ENCODE measurements around the gene RNF43. TPM values are rescaled to one million over a fixed set of nuclear protein-coding genes. Genes with fewer than 3 reads are reported as not detected.

Gene RNF43
- total RNA-seq: under 1 TPM; 0.23 to 0.52 TPM

- DNase-seq: peak; percentile 90
- CTCF ChIA-PET: interaction anchor here (0.6 to 1.9 kb wide), 28 partner anchors 9 to 474 kb away, joined by 3 to 20 read pairs (median 4); partner anchors contain the start of gene SUPT4H1
- H3K36me3 Mint-ChIP-seq: no peaks in the 10 kb centered on the region
- H3K27me3 Mint-ChIP-seq: peaks cover 2% of the 10 kb centered on the region
- peaks cover 24% of the 10 kb centered on the region for H3K4me1 Mint-ChIP-seq
- ATAC-seq: peak; percentile 99
- H3K9me3 Mint-ChIP-seq (ENCODE audit: low read depth): no peaks in the 10 kb centered on the region
- H3K27ac Mint-ChIP-seq: no peak within 1 kb of the TSS
- H3K4me3 Mint-ChIP-seq: no peak within 1 kb of the TSS
Observed at GRCh38 chr17:58417300-58418092, at the start of gene RNF43. TSS of gene RNF43 (minus strand) at chr17:58417534. CDS start at chr17:58415577, 1,957 bp downstream.

- DNase-seq: no peak
- CTCF ChIA-PET: no interaction called here
- ATAC-seq: no peak
- Mint-ChIP-seq H3K27me3 (no peaks in the 10 kb centered on the region), H3K36me3 (peaks cover 2% of the 10 kb centered on the region), H3K4me1 (no peaks in the 10 kb centered on the region), H3K4me3 (no peak overlapping the region), H3K27ac (no peak overlapping the region), H3K9me3 (ENCODE audit: low read depth) (no peaks in the 10 kb centered on the region)
Observed at GRCh38 chr17:58455491-58455890, 38.2 kb upstream of the RNF43 start.

GRCh38 chr17:58452738-58453137 is 35.4 kb upstream of the RNF43 start:
- CTCF ChIA-PET: interaction anchor here (0.7 kb wide), 1 partner anchor 203 kb away, joined by 3 read pairs; no protein-coding TSS in a partner anchor
- Mint-ChIP-seq H3K36me3 (peaks cover 2% of the 10 kb centered on the region), H3K4me1 (no peaks in the 10 kb centered on the region), H3K4me3 (no peak overlapping the region), H3K9me3 (ENCODE audit: low read depth) (no peaks in the 10 kb centered on the region), H3K27ac (no peak overlapping the region), H3K27me3 (no peaks in the 10 kb centered on the region)
- ATAC-seq: no peak
- DNase-seq: no peak

- H3K27ac Mint-ChIP-seq: no peak overlapping the region
- CTCF ChIA-PET: interaction anchor here (0.8 to 3.6 kb wide), 12 partner anchors 9 to 247 kb away, joined by 3 to 25 read pairs (median 3); partner anchors contain the start of gene HSF5
- peaks cover 5% of the 10 kb centered on the region for H3K4me1 Mint-ChIP-seq
- no peaks in the 10 kb centered on the region for H3K27me3 Mint-ChIP-seq
- H3K36me3 Mint-ChIP-seq: no peaks in the 10 kb centered on the region
- no peak overlapping the region for H3K4me3 Mint-ChIP-seq
- no peaks in the 10 kb centered on the region for H3K9me3 Mint-ChIP-seq (ENCODE audit: low read depth)
- DNase-seq: peak; percentile 86
- peak; percentile 97 for ATAC-seq
Observed at GRCh38 chr17:58447039-58447975, 30.0 kb upstream of the RNF43 start.

- Mint-ChIP-seq H3K27ac (no peak overlapping the region), H3K36me3 (no peaks in the 10 kb centered on the region), H3K4me1 (peaks cover 5% of the 10 kb centered on the region), H3K27me3 (no peaks in the 10 kb centered on the region), H3K9me3 (ENCODE audit: low read depth) (no peaks in the 10 kb centered on the region), H3K4me3 (no peak overlapping the region)
- ATAC-seq (no peak), DNase-seq (no peak)
- CTCF ChIA-PET: interaction anchor here (1.3 to 3.6 kb wide), 4 partner anchors 8 to 142 kb away, joined by 3 to 25 read pairs (median 8); no protein-coding TSS in a partner anchor
Observed at GRCh38 chr17:58446086-58446485, 28.8 kb upstream of the RNF43 start.

- Mint-ChIP-seq H3K4me3 (no peak overlapping the region), H3K36me3 (no peaks in the 10 kb centered on the region), H3K9me3 (ENCODE audit: low read depth) (no peaks in the 10 kb centered on the region), H3K27ac (no peak overlapping the region), H3K27me3 (peaks cover 2% of the 10 kb centered on the region), H3K4me1 (no peaks in the 10 kb centered on the region)
- ATAC-seq: no peak
- CTCF ChIA-PET: interaction anchor here (0.6 kb wide), 1 partner anchor 206 kb away, joined by 3 read pairs; no protein-coding TSS in a partner anchor
- no peak for DNase-seq
Observed at GRCh38 chr17:58436805-58437239, 19.5 kb upstream of the RNF43 start.

GRCh38 chr17:58436245-58436644 is 18.9 kb upstream of the RNF43 start:
- ATAC-seq (no peak), DNase-seq (no peak)
- Mint-ChIP-seq H3K4me1 (no peaks in the 10 kb centered on the region), H3K27ac (no peak overlapping the region), H3K9me3 (ENCODE audit: low read depth) (no peaks in the 10 kb centered on the region), H3K36me3 (no peaks in the 10 kb centered on the region), H3K4me3 (no peak overlapping the region), H3K27me3 (peaks cover 2% of the 10 kb centered on the region)
- CTCF ChIA-PET: interaction anchor here (0.9 to 1.2 kb wide), 3 partner anchors 10 to 236 kb away, joined by 3 to 4 read pairs (median 3); no protein-coding TSS in a partner anchor

- H3K27ac Mint-ChIP-seq: no peak overlapping the region
Observed at GRCh38 chr17:58432806-58433573, 15.7 kb upstream of the RNF43 start.

GRCh38 chr17:58427807-58428206 is 10.5 kb upstream of the RNF43 start:
- no peak for ATAC-seq
- Mint-ChIP-seq H3K9me3 (ENCODE audit: low read depth) (no peaks in the 10 kb centered on the region), H3K27ac (no peak overlapping the region), H3K4me3 (no peak overlapping the region), H3K36me3 (no peaks in the 10 kb centered on the region), H3K4me1 (peaks cover 2% of the 10 kb centered on the region), H3K27me3 (no peaks in the 10 kb centered on the region)
- no peak for DNase-seq
- CTCF ChIA-PET: interaction anchor here (2.0 kb wide), 1 partner anchor 111 kb away, joined by 6 read pairs; no protein-coding TSS in a partner anchor

More at GRCh38 chr17:58432806-58433573, 15.7 kb upstream of the RNF43 start:
- no peak overlapping the region for H3K4me3 Mint-ChIP-seq
- H3K27me3 Mint-ChIP-seq: no peaks in the 10 kb centered on the region
- H3K36me3 Mint-ChIP-seq: no peaks in the 10 kb centered on the region
- DNase-seq (no peak), ATAC-seq (no peak)
- no peaks in the 10 kb centered on the region for H3K9me3 Mint-ChIP-seq (ENCODE audit: low read depth)
- CTCF ChIA-PET: interaction anchor here (0.7 to 1.1 kb wide), 5 partner anchors 12 to 120 kb away, joined by 3 to 4 read pairs (median 3); partner anchors contain the start of gene SUPT4H1
- H3K4me1 Mint-ChIP-seq: peaks cover 1% of the 10 kb centered on the region

GRCh38 chr17:58421711-58422110 is 4.4 kb upstream of the RNF43 start:
- H3K9me3 Mint-ChIP-seq (ENCODE audit: low read depth): no peaks in the 10 kb centered on the region
- peaks cover 16% of the 10 kb centered on the region for H3K4me1 Mint-ChIP-seq
- H3K27ac Mint-ChIP-seq: no peak overlapping the region
- CTCF ChIA-PET: interaction anchor here (1.1 to 2.5 kb wide), 2 partner anchors 12 to 118 kb away, joined by 3 to 8 read pairs; no protein-coding TSS in a partner anchor
- ATAC-seq: no peak
- peaks cover 2% of the 10 kb centered on the region for H3K27me3 Mint-ChIP-seq
- no peaks in the 10 kb centered on the region for H3K36me3 Mint-ChIP-seq
- no peak for DNase-seq
- H3K4me3 Mint-ChIP-seq: no peak overlapping the region

- peaks cover 16% of the 10 kb centered on the region for H3K4me1 Mint-ChIP-seq
- no peak for DNase-seq
- no peaks in the 10 kb centered on the region for H3K36me3 Mint-ChIP-seq
- no peak overlapping the region for H3K4me3 Mint-ChIP-seq
- CTCF ChIA-PET: interaction anchor here (0.6 to 2.5 kb wide), 7 partner anchors 13 to 545 kb away, joined by 3 to 9 read pairs (median 3); no protein-coding TSS in a partner anchor
- no peak overlapping the region for H3K27ac Mint-ChIP-seq
- no peak for ATAC-seq
- peaks cover 2% of the 10 kb centered on the region for H3K27me3 Mint-ChIP-seq
- H3K9me3 Mint-ChIP-seq (ENCODE audit: low read depth): no peaks in the 10 kb centered on the region
Observed at GRCh38 chr17:58420827-58421226, 3.5 kb upstream of the RNF43 start.

- no peak for DNase-seq
- ATAC-seq: no peak
- Mint-ChIP-seq H3K27me3 (peaks cover 2% of the 10 kb centered on the region), H3K4me1 (peaks cover 30% of the 10 kb centered on the region), H3K9me3 (ENCODE audit: low read depth) (no peaks in the 10 kb centered on the region), H3K4me3 (no peak overlapping the region), H3K36me3 (no peaks in the 10 kb centered on the region), H3K27ac (no peak overlapping the region)
- CTCF ChIA-PET: interaction anchor here (0.7 to 1.9 kb wide), 20 partner anchors 9 to 217 kb away, joined by 3 to 20 read pairs (median 5); partner anchors contain the start of gene SUPT4H1
Observed at GRCh38 chr17:58416937-58417299, 416 bp downstream of the RNF43 start.

Data from activated CD8-positive, alpha-beta memory T cell treated with anti-CD3 and anti-CD28 coated beads, Interleukin-2, amount 10 ng/mL, durations not matched to agents 7 days and 5 days (primary cell).